ENCODE results near the gene NRARP. TPM values are rescaled to one million over a fixed set of nuclear protein-coding genes. Genes with fewer than 3 reads are reported as not detected.

The NRARP gene
- total RNA-seq, 1 donor from 2014 or later, result 11.7 TPM

DNA sequence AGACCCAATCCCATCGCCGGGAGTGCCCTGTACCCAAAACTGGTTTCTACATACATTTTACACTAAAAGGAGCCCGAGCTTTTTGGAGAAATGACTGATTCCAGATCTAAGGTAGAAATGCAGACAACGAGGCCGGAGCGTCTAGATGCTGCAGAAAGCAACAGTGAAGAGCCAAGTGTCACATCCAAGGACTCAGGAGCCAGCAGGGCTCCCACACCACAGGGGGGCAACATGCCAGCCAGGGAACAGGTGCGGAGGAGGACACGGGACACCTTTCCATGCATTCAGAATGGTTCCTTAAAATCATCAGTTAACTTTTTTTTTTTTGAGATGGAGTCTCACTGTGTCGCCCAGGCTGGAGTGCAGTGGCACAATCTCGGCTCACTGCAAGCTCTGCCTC is 23.1 kb upstream of the NRARP start:
- intact Hi-C loops (cut with DNase I), result no loop called here
- DNase-seq (ENCODE audit: low spot score), result no peak

DNA sequence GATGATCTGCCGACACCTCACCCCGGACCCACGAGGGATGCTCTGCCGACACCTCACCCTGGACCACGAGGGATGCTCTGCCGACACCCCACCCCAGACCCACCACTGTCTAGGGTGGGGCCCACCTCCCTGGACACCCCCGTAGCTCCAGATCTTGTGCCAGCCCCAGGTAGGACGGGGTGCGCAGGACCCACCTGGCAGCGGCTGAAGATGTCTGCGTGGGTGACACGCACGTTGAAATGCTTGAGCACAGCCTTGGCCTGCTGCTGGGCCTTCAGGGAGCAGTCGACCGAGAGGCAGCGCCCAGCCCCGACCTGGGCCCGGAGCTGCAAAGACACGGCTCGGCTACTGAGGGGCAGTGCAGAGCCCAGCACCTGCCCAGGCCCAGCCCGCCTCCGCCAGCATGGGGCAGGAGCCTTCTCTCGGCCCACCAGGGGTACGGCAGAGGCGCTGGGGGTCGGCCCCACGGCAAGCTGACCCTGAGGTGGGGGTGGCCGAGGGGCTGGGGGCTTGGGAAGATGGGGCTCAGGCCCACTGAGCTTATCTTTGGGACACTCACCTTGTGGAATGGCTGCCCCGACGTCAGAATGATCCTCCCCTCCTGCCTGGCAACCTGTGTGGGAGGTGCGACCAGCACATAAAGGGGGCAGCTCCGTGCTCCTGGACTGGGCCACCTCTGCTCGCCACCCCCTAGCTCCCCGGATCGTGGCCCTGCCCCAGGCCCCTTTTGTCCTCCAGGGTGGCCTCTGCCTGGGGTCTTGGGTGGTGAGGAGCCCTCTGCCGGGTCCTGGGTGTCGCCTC is 21.7 kb upstream of the NRARP start:
- intact Hi-C loops (cut with DNase I), result no loop called here
- no peak for DNase-seq (ENCODE audit: low spot score)

- intact Hi-C loops (cut with DNase I), result no loop called here
- no peak for DNase-seq (ENCODE audit: low spot score)
These were observed 19.8 kb upstream of the NRARP start for GRCh38 chr9:137321726-137322361.

DNA sequence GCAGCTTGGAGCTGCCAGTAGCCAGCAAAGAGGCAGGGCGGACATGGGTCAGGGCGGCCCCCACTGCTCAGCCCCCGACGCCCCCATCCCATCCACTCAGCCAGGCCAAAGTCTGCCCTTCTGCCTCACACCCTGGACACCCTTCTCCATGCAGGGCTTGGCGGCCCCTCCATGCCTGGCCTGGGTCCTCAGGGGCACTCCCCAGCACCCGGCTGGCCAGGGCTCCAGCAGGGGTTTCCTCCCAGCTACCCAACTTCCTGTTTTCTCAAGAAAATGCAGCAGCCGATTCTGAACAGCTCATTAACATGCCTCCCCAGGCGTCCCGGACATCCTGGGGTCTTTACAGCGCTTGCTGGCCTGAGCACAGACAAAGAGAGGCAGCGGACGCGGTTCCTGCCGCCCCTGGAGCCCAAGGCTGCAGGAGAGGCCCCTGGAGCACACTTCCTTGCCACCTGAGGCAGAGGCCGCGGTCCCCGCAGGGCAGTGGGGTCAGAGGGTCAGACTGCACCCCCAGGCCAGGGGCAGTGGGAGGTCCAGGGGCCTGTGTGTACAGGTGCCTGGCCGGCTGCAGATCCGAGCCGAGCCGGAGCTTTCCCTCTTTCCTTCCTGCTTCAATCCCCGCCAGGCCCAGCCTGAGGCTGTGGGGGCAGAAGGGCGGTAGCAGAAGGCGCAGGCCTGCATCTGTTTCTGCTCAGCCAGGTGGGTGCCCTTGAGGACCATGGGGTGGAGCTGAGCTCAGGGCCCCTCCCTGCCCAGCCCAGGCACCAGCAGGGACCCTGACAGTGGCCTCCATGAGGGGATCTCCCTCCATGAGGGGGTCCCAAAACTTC is 18.7 kb upstream of the NRARP start:
- intact Hi-C loops (cut with DNase I), result no loop called here
- no peak for DNase-seq (ENCODE audit: low spot score)

GRCh38 chr9:137319739-137320551 is 17.9 kb upstream of the NRARP start:
- intact Hi-C loops (cut with DNase I), result no loop called here
- no peak for DNase-seq (ENCODE audit: low spot score)

GRCh38 chr9:137319011-137319738 is 17.1 kb upstream of the NRARP start:
- intact Hi-C loops (cut with DNase I), result no loop called here
- no peak for DNase-seq (ENCODE audit: low spot score)

DNA sequence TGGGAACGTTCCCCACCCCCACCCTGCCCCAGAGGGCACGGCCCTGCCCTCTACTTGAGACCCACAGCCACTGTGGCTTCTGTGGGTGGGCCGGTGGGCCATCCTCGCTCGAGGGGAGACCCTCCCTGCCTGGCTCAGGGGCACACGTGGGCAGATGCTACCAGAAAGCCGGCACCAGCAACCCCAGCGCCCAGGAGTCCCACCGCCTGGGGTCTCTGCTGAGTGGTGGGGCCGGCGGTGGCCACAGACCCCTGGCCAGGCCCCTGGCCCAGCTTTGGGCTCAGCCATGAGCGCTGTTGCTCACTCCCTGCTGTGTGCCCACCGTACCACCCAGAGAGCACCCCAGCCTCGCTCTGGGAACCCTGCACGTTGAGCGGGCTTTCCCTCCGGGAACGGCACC is 16.5 kb upstream of the NRARP start:
- no peak for DNase-seq (ENCODE audit: low spot score)
- intact Hi-C loops (cut with DNase I), result no loop called here

- DNase-seq (ENCODE audit: low spot score), result no peak
- intact Hi-C loops (cut with DNase I), result no loop called here
These were observed 15.8 kb upstream of the NRARP start for GRCh38 chr9:137317718-137318511.

DNA sequence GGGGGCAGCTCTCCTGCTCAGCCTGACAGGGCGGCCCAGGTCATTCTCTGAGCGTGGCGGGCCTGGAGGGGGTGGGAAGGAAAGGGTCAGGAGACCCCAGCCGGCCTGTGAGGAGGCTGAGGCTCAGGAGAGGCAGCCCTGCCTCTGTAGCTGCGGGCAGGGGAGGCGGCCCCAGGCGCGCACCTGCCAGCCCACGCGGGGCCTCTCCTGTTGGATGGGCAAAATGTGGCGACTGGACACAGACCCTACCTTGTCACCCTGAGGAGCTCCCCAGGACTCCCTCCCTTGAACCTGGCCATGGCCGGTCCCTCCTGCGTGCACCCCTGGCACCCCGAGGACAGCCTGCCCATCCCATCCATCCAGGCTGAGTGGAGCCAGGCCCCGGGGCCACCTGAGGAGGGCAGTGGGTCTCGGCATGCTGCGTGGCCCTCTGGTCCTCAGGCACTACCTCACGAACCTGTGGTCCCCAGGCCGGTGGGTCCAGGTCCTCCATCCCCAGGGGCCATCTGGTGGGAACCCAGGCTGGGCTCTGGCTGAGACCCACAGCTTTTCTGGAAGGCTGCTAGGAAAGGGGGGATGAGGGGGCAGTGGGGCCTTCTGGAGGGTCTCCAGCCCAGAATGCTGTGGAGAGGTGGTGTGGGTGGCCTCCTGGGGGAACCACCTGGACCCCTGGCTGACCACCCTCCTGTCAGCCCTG is 15.1 kb upstream of the NRARP start:
- intact Hi-C loops (cut with DNase I), result no loop called here
- DNase-seq (ENCODE audit: low spot score), result no peak

DNA sequence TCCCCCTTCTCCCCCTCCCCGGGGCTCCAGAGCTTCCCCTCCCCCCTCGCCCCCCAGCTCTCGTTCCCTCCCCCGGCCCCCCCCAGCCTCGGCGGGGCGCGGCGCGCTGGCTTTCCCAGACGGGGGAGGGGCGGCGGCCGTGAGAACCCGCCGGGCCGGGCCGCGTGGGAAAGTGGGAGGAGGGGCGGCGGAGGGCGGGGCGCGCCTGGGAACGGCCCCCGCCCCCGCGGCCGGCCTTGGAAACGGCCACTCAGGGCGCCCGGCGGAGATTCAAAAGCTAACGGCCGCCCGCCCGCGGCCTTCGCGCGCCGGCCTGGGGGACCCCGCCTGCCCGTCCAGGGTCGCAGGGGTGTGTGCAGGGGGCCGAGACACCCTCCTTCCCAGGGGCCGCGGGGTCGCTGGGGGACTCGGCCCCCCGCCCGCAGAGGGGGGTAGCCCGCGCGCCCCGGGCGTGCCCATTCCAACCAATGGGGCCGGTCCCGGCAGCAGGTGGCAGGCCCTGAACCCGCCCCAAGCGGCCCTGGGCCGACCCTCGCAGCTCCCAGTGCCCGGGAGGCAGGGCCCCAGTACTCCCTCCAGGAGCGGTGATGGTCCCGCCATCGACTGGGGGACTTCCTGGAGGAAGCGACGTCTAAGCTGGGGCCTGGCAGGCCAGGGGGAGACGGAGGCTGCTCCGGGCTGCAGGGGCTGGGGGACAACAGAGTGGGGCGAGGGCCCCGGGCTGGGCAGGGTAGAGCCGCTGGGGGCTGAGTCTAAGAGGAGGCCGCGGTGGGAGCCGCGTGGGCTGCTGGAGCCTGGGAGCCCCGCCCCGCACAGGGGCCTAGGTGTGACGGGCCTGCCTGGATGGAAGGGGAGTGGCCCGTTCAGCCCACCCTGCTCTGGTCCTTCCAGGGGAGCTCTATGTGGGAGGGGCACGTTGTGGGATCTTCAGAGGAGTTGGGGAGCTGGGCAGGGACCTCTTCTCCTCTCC is 14.2 kb upstream of the NRARP start:
- intact Hi-C loops (cut with DNase I), result no loop called here
- DNase-seq (ENCODE audit: low spot score), result no peak

DNA sequence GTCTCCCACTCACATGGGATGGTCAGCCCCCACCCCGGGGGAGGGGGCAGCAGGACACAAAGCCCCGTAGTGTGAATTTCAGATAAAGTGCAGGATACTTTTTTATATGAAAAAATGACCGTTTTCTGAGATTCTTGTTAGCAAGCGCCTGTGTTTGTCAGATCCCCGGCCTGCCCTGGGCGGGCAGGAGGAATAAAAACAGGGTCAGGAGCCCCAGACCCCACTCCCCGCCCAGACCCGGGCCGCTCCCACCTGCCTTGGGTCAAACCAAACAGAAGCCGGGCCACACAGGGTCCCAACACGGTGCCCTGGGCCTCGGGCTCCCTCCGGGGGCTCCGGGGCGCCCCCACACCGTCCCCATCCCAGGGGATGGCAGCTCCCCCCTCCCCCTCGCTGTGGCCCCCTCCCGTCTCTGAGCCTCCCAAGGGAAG is 13.5 kb upstream of the NRARP start:
- intact Hi-C loops (cut with DNase I), result no loop called here
- DNase-seq (ENCODE audit: low spot score), result no peak

DNA sequence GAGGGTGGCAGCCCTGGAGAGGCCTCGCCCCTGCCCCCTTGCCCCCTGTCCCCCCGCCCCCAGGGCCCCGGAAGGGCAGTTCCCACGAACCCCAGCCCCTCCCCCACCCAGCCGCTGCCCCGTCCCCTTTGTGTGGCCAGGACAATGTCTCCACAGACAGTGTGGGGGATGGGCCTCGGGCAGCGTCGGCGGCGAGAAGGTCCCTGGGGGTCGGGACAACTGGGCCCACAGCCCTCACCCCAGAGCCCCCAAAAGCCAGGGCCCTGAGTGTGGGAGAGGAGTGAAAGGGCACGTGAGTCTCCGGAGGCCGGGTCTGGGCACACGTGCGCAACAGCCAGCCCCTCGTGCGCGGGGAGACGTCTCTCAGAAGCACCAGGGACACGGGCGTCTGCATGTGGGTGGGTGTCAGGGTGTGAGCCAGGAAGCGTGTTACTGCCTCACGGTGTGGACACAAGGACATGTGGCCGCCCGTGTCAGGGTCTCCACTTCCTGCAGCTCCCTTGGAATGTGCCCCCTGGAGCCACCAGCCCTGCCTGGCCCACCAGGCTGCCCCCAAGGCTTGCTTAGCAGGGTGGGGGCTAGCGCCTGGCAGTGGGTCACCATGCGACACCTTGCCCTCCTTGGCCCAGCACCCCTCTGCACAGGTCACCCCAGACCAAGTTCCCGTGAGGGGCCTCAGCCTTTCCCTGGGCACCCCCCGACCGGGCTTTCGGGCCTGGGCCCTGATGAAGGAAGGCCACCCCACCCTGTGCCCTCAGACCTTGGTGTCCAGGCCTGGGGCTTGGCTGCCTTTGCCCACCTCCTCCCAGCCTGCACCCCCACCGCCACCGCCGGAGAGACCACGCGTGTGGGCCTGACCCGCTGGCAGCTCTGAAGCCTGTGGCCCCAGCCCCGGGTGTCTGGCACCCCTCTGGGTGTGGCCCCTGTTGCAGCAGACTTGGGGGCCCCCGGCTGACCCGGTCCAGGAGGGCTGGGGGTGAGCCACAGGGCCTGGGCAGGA is 12.8 kb upstream of the NRARP start:
- intact Hi-C loops (cut with DNase I), result no loop called here
- DNase-seq (ENCODE audit: low spot score), result no peak

- intact Hi-C loops (cut with DNase I), result no loop called here
- no peak for DNase-seq (ENCODE audit: low spot score)
These were observed 12.0 kb upstream of the NRARP start for GRCh38 chr9:137313956-137314560.

DNA sequence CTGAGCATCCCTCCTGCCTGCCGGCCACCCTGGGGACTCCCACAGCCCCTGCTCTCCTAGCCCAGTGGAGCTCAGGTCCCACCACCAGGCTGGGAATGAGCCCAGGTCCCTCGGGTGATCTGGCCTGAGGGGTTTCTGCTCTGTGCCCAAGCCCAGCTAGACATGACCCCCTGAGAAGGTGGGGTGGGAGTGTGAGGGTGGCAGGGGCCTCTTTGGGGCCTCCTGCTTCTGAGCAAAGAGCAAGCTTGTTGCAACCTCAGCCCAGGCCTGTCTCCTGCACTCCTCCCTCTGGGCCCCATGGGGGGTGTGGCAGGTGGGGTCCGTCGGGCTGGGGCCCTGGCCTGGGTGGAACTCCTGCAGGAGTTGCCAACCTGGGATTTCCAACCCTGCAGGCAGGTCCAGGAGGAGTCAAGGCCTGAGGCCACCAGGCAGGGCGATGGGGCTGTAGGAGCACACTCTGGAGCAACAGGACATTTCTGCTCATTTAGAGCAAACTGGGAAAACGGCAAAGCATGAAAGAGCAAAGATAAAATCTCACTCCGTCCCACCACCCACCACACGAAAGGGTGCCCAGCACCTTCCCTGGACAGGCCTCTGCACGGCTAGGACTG is 11.4 kb upstream of the NRARP start:
- DNase-seq (ENCODE audit: low spot score), result no peak
- intact Hi-C loops (cut with DNase I), result no loop called here
